CD14-positive monocyte (primary cell): Measurements from ENCODE around the gene GATA3. TPM values are rescaled to one million over a fixed set of nuclear protein-coding genes. Genes with fewer than 3 reads are reported as not detected.
A peak's percentile ranks its signal among the peaks of the same experiment; 100 is the strongest.

ENCODE experiments used
- DNase-seq, 3 donors: peaks; one replicate each; pipeline ENCODE4 v3.0.0-alpha.2; 2011 to 2022
- H2AFZ ChIP-seq: 2 replicates; pipeline ENCODE4 v1.6.0; 2012; ENCODE audit warnings: mild to moderate bottlenecking, low read depth, low read length, inconsistent platforms; ENCODE audit not compliant: insufficient read depth, poor library complexity, severe bottlenecking
- H3K27ac ChIP-seq, 2 donors: 1 replicate in 1 of 2; 2 replicates in 1 of 2; pipeline ENCODE4 v1.5.1; 2012 to 2013; ENCODE audit warnings: low read length in 2 of 2, control low read depth in 1 of 2, inconsistent platforms in 1 of 2, low read depth in 1 of 2, mild to moderate bottlenecking in 1 of 2
- H3K27me3 ChIP-seq, 2 donors: one replicate each; pipeline versions ENCODE4 v1.6.0 to v1.6.1; 2011 to 2013; ENCODE audit warnings: low read length in 2 of 2; ENCODE audit not compliant: control insufficient read depth in 2 of 2, insufficient read depth in 2 of 2
- H3K36me3 ChIP-seq, 2 donors: replicated peaks in 1 of 2; 1 replicate in 1 of 2; 2 replicates in 1 of 2; pipeline versions ENCODE4 v1.5.1 to v1.6.1; 2012 to 2013; ENCODE audit warnings: low read length in 2 of 2, control low read depth in 1 of 2, inconsistent platforms in 1 of 2, mild to moderate bottlenecking in 1 of 2; ENCODE audit not compliant: insufficient read depth in 2 of 2, control insufficient read depth in 1 of 2
- H3K4me1 ChIP-seq, 2 donors: 1 replicate in 1 of 2; 2 replicates in 1 of 2; pipeline versions ENCODE4 v1.5.1 to v1.6.1; 2012 to 2013; ENCODE audit warnings: low read length in 2 of 2, control low read depth in 1 of 2, inconsistent platforms in 1 of 2, mild to moderate bottlenecking in 1 of 2, moderate library complexity in 1 of 2; ENCODE audit not compliant: insufficient read depth in 2 of 2, control insufficient read depth in 1 of 2
- H3K4me2 ChIP-seq: replicated peaks from 2 replicates; pipeline ENCODE3; 2012; ENCODE audit warnings: low read length, moderate library complexity, mild to moderate bottlenecking; ENCODE audit not compliant: poor library complexity, severe bottlenecking; ENCODE audit errors: extremely low read depth
- H3K4me3 ChIP-seq, 3 experiments: fragments of 200-600 bp in 1 of 3; sonication (generic) in 1 of 3; replicated peaks in 1 of 3; 1 replicate in 2 of 3; 2 replicates in 1 of 3; pipeline ENCODE4 v1.5.1; 2011 to 2013; ENCODE audit warnings: low read length in 3 of 3, mild to moderate bottlenecking in 3 of 3, control low read depth in 2 of 3, low read depth in 2 of 3, inconsistent platforms in 1 of 3, moderate library complexity in 1 of 3
- H3K79me2 ChIP-seq: 2 replicates; pipeline ENCODE4 v1.6.0; 2012; ENCODE audit warnings: mild to moderate bottlenecking, control low read depth, inconsistent platforms, low read length, moderate library complexity; ENCODE audit not compliant: insufficient read depth
- H3K9ac ChIP-seq: 2 replicates; pipeline ENCODE4 v1.6.0; 2017; ENCODE audit warnings: low read length, mild to moderate bottlenecking; ENCODE audit not compliant: insufficient read depth, poor library complexity, severe bottlenecking
- H3K9me3 ChIP-seq, 2 donors: replicated peaks in 1 of 2; 1 replicate in 1 of 2; 2 replicates in 1 of 2; pipeline versions ENCODE4 v1.5.1 to v1.6.1; 2012 to 2013; ENCODE audit warnings: low read length in 2 of 2, control low read depth in 1 of 2; ENCODE audit not compliant: control insufficient read depth in 1 of 2, insufficient read depth in 1 of 2
- H4K20me1 ChIP-seq: 2 replicates; pipeline ENCODE4 v1.6.0; 2012; ENCODE audit warnings: mild to moderate bottlenecking, low read length, control low read depth, moderate library complexity; ENCODE audit not compliant: insufficient read depth
- H3K27ac Mint-ChIP-seq, 7 donors: one replicate each; pipeline ENCODE4 v1.8.0; 2020; ENCODE audit warnings: mild to moderate bottlenecking in 7 of 7, mixed read lengths in 7 of 7, moderate library complexity in 6 of 7, inconsistent platforms in 2 of 7
- H3K27me3 Mint-ChIP-seq, 3 donors: one replicate each; pipeline ENCODE4 v1.8.0; 2021 to 2022; ENCODE audit warnings: low read depth in 3 of 3, mild to moderate bottlenecking in 3 of 3, mixed read lengths in 3 of 3, moderate library complexity in 3 of 3, inconsistent platforms in 1 of 3
- H3K36me3 Mint-ChIP-seq, 2 donors: one replicate each; pipeline ENCODE4 v1.8.0; 2020; ENCODE audit warnings: mixed read lengths in 2 of 2, inconsistent platforms in 1 of 2, mild to moderate bottlenecking in 1 of 2
- H3K4me1 Mint-ChIP-seq: one replicate; pipeline ENCODE4 v1.8.0; 2020; ENCODE audit warnings: mild to moderate bottlenecking, mixed read lengths
- H3K4me3 Mint-ChIP-seq, 2 donors: one replicate each; pipeline ENCODE4 v1.8.0; 2020; ENCODE audit warnings: mild to moderate bottlenecking in 2 of 2, mixed read lengths in 2 of 2, moderate library complexity in 1 of 2
- H3K9me3 Mint-ChIP-seq, 7 donors: one replicate each; pipeline ENCODE4 v1.8.0; 2020 to 2022; ENCODE audit warnings: mixed read lengths in 7 of 7, mild to moderate bottlenecking in 6 of 7, moderate library complexity in 6 of 7, inconsistent platforms in 2 of 7
- WGBS: methylation state at CpG from one replicate; pipeline ENCODE4 v1.1.5; 2013; ENCODE audit warnings: missing lambda C conversion rate; ENCODE audit not compliant: insufficient coverage; 5-methylcytosine and 5-hydroxymethylcytosine counted together
- intact Hi-C, 2 donors: fragments of 100-400 bp; cut with micrococcal nuclease; formaldehyde crosslinking; loops; one replicate each; pipeline versions ENCODE4 v1.15.0 to v1.15.1; 2023
- polyA plus RNA-seq, 3 donors: library from polyadenylated mRNA; depleted of rRNA in 1 of 3; unstranded in 2 of 3; stranded (reverse) in 1 of 3; fragments of 300-500 nt in 2 of 3; fragments of >200 nt in 1 of 3; fragmentation: Illumina TruSeq in 2 of 3; gene quantifications; 1 replicate in 2 of 3; 2 replicates in 1 of 3; pipeline ENCODE4 v1.2.3, GENCODE V29; 2012 to 2021
- TF ChIP-seq, protein P1 (sequence below): fragments of 200-600 bp; IDR thresholded peaks from one replicate; pipeline ENCODE4 v1.8.0; 2022; ENCODE audit warnings: antibody characterized with exemption, mild to moderate bottlenecking

GATA3 gene
- polyA plus RNA-seq, 3 donors: 0.07 to 0.08 TPM; not detected in 1

DNA sequence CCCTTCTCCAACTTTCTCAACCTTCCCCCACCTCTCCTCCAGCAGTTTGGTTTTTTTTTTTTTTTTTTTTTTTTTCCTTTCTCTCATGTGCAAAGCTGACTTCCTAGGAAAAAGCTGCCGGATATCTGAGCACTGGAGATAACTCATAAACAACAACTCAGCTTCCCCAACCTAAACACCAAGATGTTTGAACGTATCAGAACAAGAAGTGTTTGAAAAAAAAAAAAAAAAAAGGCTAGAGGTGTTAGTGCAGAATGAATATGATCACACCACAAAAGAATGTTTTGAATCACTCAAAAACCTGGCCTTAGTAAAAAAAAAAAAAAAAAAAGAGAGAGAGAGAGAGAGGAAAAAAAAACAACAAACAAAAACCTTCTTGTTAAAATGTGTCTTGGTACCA, 11.2 kb downstream of the GATA3 start:
- peak overlapping the region in 1 of 2 donors; percentile 49 for H3K4me3 Mint-ChIP-seq
- no peak for DNase-seq
- H3K27ac ChIP-seq: no peak overlapping the region
- H3K4me2 ChIP-seq: no peak overlapping the region
- peaks cover 2 to 7% of the 10 kb centered on the region in 2 donors for H3K4me1 ChIP-seq
- peaks cover 21 to 60% of the 10 kb centered on the region in 2 donors for H3K27me3 ChIP-seq
- peaks cover 4% of the 10 kb centered on the region for H3K4me1 Mint-ChIP-seq
- no peaks in the 10 kb centered on the region for H3K36me3 ChIP-seq
- H3K9ac ChIP-seq: no peak overlapping the region
- TF ChIP-seq, protein P1, sequence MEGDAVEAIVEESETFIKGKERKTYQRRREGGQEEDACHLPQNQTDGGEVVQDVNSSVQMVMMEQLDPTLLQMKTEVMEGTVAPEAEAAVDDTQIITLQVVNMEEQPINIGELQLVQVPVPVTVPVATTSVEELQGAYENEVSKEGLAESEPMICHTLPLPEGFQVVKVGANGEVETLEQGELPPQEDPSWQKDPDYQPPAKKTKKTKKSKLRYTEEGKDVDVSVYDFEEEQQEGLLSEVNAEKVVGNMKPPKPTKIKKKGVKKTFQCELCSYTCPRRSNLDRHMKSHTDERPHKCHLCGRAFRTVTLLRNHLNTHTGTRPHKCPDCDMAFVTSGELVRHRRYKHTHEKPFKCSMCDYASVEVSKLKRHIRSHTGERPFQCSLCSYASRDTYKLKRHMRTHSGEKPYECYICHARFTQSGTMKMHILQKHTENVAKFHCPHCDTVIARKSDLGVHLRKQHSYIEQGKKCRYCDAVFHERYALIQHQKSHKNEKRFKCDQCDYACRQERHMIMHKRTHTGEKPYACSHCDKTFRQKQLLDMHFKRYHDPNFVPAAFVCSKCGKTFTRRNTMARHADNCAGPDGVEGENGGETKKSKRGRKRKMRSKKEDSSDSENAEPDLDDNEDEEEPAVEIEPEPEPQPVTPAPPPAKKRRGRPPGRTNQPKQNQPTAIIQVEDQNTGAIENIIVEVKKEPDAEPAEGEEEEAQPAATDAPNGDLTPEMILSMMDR: no peak
- intact Hi-C loops: no loop called here
- peaks cover 0 to 12% (median 2%) of the 10 kb centered on the region in 7 donors for H3K9me3 Mint-ChIP-seq
- H3K27me3 Mint-ChIP-seq: peaks cover 39 to 77% (median 55%) of the 10 kb centered on the region in 3 donors
- no peak overlapping the region for H3K4me3 ChIP-seq
- peaks cover 0 to 3% of the 10 kb centered on the region in 2 donors for H3K9me3 ChIP-seq
- peaks cover 0 to 2% of the 10 kb centered on the region in 2 donors for H3K36me3 Mint-ChIP-seq
- no CpG with 5 or more reads among the region's 2 CpGs for WGBS
- no peak overlapping the region for H3K27ac Mint-ChIP-seq
- no peak overlapping the region for H2AFZ ChIP-seq
- no peaks in the 10 kb centered on the region for H4K20me1 ChIP-seq
- no peaks in the 10 kb centered on the region for H3K79me2 ChIP-seq

DNA sequence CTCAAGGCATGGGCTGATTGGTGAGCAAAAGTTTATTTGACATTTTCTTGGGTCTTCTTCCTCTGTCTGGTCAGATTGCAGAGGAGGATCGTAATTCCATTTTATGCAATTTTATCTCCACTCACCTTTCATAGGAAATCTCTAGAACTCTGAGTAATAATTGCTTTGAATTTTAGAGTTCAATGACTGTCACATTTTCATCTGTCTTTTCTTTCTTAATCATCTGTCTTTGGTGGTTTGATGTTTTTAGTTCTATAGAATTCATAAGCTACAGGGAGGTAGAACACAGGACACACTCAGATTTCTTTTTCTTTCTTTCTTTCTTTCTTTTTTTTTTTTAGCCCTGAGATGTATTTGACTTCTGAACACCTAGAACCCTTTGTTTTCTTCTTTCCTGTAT, 11.6 kb downstream of the GATA3 start:
- Histone ChIP-seq H2AFZ (no peak overlapping the region), H3K79me2 (no peaks in the 10 kb centered on the region), H3K27ac (no peak overlapping the region), H3K36me3 (no peaks in the 10 kb centered on the region), H3K9me3 (peaks cover 0 to 3% of the 10 kb centered on the region in 2 donors), H3K27me3 (peaks cover 16 to 55% of the 10 kb centered on the region in 2 donors), H3K9ac (no peak overlapping the region), H3K4me2 (no peak overlapping the region), H3K4me3 (no peak overlapping the region), H4K20me1 (no peaks in the 10 kb centered on the region), H3K4me1 (peaks cover 0 to 2% of the 10 kb centered on the region in 2 donors)
- Mint-ChIP-seq H3K36me3 (no peaks in the 10 kb centered on the region), H3K9me3 (peaks cover 0 to 8% (median 0%) of the 10 kb centered on the region in 7 donors), H3K4me3 (peak overlapping the region in 1 of 2 donors; percentile 3), H3K27ac (no peak overlapping the region), H3K27me3 (peaks cover 34 to 74% (median 52%) of the 10 kb centered on the region in 3 donors), H3K4me1 (no peaks in the 10 kb centered on the region)
- WGBS: no CpG with 5 or more reads among the region's 1 CpG
- intact Hi-C loops: no loop called here
- TF ChIP-seq, protein P1: no peak
- no peak for DNase-seq
